AG08395 (cell line): ENCODE data around the gene CSPG4.
A peak's percentile ranks its signal among the peaks of the same experiment; 100 is the strongest.
"Not testable (repeated sequence)": the region's sequence is repeated elsewhere in the genome, so short reads cannot be mapped to it uniquely, and the experiment has no call there.

ENCODE experiments used
- DNase-seq: peaks from one replicate; pipeline ENCODE4 v3.0.0; 2012; ENCODE audit warnings: mixed read lengths, low spot score

Gene CSPG4

DNA sequence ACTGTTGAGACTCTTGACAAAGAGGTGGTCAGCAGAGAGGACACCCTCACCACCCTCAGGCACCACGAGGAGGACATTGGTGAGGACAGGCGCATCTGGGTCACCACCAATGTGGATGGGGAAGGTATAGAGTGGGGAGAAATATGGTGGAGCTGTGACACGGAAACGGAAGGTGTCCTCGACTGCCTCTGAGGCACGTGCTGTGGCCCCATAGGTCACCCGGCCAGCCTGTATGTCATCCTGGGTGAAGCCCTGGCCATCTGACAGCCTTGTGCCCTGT, 24.4 kb downstream of the CSPG4 start:
- DNase-seq = no peak

DNA sequence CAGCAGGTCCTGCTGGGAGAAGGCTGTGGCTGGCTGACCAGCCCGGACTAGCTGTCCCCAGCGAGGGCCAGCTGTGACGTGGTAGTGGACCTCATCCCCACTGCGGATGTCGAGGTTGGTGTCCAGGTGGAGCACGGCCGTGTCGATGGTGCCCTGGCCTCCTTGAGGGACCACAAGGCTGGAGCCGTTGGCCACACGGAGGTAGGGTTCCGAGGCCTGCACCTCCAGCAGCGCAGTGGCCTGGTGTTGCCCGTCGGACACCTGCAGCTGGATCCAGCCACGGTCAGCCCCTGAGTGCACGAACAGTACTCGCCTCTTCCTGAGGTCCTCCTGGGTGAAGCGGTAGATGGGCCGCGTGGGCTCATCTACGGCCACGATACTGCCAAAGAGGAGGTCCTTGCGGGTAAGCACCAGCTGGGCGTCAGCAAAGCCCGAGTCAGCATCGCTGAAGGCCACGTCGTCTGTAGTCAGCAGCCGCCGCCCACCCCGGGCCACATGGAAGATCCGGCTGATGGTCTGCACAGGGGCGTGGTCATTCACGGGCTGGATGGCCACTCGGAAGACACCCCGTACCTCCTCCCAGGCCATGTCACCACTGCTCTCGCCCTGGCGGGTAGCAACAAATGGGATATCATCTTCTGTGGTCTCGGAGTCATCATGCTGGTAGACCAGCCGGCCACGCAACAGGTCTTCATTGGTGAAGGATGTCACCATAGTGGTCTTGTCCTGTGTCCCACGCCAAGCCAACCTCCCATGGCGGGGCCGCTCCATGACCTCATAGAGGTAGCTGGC, 25.0 kb downstream of the CSPG4 start:
- DNase-seq = no peak

DNA sequence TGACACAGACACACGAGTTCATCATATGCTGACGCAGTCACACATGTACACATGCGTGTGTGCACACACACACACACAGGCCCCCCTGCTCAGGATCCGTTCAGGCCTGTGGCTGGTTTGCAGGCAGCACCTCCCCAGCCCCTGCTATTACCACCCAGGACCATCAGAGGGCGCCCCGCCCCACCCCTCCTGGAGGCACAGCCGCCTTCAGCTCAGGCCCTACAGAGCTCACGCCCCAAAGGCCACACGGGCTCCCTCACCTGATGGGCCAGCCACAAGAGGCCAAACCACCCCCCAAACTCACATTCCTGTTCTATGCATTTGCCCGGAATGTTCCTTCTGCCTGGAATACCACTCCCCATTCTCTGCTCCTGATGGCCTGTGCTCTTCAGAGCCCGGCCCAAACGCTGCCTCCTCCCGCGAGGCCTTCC, 26.4 kb downstream of the CSPG4 start:
- DNase-seq = peak; percentile 49

DNA sequence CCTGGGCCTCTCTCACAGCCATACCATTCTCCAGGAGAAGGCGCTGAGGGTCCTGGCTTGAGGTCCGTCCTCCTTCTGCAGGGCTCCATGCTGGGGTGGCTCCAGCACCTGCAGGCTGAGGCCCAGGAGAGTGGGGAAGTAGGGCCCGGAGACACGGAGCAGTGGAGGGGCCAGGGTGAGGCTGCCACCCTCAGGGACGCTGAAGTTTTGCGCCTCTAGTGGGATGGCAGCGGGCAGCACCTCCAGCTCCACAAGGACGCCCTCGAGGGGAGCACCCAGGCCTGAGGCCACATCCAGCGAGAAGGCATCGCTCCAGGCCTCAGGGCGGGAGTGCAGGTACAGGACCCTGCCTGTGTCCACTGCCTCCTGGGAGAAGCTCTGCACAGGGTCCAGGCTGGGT, 27.5 kb downstream of the CSPG4 start:
- DNase-seq = no peak

DNA sequence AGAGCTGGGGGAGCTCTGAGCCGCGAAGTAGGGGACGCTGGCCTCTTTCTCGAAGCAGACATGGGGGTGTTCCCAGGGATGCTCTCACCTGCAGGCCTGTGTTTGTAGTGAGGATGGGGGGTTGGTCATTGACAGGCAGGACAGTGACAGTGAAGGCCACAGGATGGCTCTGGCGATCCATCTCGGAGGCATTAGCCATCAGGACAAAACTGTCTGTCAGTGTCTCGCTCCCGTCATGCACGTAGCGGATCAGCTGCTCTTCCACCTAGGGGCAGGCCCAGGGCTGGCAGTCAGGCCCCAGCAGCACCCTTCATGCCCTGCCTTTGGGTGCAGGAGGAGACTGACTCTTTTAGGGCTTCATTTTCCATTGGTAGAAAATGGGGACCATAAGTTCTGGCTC, 28.0 kb downstream of the CSPG4 start:
- no peak for DNase-seq

DNA sequence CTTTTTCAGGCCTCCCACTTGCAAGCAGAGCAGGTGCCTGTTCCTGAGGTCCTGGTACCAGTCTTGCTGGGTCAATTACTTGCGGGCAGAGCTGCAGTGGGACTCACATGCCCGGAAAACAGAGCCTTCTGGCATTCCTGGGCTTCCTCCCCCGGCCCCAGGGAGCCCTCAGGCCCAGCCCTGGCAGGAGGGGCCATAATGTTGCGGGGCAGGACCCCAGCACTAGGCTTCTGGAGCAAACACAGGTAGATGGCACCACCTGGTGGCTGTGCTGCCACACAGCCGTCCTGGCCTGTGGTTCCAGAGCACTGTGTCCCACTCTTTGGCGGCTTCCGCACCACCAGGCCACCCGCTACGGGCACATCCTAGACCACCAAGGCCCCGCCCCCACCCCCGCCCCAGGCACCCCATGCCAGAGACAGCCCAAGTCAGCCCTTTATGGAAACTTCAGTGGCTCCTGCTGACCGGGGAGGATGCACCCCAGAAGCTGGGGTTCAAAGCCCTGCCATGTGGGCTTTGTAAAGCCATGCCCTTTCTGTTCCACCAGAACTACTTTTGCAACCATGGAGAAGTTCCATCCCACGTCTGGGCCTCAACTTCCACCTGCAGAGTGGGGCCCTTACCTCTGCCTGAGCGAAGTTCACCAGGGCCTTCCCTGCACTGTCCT, 28.9 kb downstream of the CSPG4 start:
- DNase-seq = peak; percentile 59

DNA sequence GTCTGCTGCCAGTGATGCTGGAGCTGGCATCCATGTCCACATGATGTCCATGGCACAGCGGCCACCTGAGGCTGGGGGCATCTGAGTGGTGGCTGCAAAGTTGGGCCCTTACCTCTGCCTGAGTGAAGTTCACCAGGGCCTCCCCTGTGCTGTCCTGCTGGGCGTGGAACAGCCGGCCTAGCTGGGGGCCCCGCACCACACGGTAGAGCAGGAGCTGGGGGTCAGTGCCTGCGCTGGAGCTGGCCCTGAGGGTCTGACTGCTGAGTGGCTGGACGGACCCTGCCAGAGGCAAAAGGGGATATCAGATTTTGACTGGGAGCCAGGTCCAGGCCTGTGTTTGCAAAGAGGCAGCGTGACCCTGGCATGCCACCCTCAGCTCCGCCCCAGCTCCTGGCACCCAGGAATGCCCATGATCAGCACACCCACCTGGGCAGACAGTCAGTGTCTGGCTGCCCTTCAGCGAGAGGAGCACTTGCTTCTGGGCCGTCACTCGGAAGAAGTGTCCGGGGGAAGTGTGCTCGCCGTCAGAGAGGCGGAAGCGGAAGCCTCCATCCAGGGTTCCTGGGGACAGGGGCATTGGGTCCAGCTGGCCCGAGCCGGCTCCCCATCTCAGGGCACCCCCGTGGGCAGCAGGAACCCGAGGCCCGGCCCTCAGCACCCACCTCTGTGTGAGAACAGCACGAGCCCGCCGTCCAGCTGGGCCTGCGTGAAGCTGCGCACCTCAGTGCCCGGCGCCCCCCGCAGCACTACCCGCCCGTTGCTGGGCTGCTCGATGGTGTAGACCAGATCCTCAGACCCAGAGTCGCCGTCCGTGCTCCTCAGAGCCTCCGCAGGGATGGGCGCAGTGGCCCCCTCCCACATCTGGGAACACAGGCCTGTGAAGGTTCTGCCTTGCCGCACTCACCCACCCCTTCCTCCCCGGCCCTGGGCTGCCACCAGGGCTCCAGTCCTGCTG, 30.2 kb downstream of the CSPG4 start:
- DNase-seq = no peak

DNA sequence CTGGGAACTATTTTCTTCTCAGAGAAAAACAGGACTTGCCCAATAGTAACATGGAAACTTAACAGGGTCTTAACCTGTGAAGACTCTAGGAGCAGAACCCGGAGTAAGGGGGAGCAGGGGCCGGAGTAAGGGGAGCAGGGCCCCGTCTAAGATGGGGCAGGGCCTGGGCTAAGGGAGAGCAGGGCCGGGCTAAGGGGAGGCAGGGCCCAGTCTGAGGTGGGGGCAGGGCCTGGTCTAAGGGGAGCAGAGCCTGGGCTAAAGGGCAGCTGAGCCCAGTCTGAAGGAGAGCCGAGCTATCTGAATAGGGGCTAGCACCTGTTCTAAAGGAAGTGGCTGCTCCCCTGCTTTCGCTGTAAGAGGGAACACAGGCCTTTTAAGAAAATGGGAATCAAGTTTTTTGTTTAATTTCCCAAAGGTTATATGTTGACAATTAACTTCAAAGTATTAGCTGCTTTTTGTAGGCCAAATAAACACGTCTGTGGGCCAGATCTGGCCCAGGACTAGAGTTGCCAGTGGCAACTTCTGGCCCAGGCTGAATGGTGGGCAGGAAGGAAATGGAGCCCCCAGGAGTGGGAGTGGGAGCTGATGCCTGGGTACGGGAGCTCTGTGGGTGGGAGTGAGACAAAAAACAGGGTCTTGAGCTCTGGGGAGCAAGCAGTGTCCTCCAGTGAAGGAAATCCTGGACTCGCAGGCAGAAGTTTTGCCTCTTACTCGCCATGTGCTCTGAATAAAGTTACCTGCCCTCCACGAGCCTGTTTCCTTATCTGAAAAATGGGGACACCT, 32.5 kb downstream of the CSPG4 start:
- DNase-seq = no peak

DNA sequence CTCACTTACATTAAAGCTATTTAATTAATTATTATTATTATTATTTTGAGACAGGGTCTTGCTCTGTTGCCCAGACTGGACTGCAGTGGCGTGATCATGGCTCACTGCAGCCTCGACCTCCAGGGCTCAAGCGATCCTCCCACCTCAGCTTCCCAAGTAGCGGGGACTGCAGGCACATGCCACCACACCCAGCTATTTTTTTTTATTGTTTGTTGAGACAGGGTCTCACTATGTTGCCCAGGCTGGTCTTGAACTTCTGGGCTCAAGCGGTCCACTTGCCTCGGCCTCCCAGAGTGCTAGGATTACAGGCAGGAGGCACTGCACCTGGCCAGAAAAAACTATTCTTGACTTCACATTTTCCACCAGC, 34.3 kb downstream of the CSPG4 start:
- not testable (repeated sequence) for DNase-seq

DNA sequence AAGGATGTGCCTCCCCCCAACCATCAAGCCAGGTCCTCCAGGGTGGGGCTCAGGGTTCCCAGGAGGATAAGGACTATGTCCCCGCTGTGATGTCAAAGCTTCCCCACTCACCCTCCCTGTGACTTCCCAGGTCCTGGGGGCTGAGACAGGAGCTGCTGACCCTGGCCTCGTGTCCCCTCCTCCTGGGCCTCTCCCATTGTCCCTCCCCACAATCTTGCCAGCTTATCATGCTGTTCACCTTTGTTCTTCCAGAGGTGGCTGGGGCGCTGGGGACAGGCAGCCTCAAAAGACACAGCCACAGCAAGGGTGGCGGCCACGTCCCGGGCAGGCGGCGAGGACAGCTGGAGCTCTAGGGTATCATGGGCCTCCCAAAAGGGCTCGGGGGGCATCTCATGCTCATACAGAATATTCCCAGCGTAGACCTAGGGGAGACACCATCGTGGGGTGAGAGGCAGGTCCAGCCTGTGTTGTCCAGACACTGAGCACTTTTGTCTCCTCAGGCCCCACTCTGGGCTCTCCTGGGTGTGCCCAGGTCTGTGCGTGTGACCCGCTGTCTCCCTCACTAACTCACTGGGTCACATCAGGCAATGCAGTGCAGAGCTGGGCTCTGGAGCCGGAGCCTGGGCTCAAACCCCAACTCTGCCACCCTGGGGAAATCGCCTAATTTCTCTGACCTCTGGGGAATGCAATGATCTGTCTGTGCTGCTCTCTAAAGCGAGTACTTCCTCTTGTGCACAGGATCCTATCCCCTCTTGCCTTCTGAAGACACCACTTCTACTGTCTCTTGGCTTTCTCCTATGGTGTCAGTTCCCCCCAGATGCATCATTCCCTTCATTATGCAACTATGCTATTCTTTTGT, 35.0 kb downstream of the CSPG4 start:
- DNase-seq = no peak

DNA sequence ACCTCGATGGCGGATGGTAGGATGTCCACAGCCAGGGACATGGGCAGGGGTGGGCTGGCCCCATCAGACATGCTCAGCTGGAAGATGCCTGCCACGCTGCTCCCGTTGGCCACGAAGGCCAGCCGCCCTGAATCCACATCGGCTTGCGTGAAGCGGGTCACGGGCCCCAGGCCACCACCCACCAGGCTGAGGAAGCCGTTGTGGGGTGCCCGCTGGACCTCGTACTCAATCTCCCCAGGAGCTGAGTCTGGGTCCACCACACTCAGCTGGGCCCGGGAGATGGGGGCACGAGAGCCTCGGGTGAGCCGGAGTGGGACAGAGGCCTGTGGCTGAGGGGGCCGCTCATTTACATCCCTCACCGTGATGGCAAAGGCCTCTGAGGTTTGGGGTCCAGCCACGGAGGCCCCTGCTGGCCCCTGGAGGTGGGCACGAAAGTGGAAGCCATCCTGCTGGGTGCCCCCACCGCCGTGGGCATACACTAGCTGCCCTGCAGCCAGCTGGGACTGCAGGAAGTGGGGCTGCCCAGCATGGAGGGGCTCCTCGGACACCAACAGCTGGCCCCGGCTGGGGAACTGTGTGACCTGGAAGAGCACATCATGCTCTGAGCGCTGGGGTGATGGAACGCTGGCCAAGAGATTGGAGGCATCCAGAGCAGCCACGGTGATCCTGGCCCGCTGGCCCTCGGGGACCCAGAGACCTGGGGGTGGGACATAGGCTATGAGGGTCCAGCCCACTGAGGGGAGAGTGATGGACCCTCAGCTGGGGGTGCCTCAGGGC, 35.8 kb downstream of the CSPG4 start:
- no peak for DNase-seq

DNA sequence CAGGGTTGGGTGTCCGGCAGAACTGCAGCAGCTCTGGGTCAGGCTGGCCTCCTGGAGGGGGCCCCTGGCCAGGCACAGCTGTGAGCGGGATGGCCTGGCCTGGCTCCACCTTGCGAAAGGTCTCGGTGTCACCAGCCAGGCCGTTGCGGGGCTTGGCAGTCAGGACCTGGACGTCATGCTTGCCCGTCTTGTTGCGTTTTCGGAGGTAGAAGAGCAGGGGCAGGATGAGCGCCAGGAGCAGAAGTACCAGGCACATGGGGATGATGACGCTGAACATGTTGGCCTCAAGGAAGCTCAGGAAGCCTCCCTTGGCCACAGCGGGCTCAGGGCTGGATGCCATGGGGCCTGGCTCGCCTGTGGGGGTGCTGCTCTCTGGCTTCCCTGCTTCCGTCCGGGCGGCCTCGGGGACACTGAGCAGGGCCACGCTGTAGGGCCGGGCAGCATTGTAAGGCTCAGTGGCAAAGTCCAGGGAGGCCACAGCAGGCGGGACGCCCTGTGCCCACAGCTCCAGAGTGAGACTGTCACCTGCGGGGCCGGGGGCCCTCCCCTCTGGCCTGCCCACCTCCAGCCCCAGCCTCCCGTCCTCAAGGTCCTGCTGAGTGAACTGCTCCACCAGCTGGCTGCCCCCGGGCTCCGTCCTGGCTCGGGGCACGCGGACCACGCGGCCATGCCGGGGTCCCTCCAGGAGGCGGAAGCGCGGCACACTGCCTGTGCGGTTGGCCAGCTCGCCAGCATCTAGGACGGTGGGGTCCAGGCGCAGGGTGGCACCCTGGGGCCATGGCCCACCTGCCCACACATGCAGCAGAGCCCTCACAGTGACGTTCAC, 36.9 kb downstream of the CSPG4 start:
- DNase-seq = no peak

DNA sequence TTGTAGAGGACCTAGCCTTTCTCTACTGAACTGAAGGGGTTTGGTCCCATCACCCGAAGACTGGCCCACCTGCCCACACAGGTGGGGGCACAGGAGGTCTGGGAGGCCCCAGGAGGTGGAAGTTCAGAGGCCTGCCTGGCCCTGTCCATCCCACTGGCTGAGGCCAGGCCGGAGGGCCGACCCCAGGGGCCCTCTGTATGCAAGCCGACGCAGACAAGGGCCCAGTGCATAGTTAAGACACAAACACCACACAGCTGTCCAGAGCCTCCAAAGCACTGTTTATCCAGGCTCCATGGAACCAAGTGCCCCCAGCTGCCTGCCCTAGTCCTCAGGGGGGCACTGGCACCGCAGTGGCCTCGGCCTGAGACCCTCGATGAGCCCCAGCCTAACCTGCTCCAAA, 38.3 kb downstream of the CSPG4 start:
- DNase-seq = no peak

DNA sequence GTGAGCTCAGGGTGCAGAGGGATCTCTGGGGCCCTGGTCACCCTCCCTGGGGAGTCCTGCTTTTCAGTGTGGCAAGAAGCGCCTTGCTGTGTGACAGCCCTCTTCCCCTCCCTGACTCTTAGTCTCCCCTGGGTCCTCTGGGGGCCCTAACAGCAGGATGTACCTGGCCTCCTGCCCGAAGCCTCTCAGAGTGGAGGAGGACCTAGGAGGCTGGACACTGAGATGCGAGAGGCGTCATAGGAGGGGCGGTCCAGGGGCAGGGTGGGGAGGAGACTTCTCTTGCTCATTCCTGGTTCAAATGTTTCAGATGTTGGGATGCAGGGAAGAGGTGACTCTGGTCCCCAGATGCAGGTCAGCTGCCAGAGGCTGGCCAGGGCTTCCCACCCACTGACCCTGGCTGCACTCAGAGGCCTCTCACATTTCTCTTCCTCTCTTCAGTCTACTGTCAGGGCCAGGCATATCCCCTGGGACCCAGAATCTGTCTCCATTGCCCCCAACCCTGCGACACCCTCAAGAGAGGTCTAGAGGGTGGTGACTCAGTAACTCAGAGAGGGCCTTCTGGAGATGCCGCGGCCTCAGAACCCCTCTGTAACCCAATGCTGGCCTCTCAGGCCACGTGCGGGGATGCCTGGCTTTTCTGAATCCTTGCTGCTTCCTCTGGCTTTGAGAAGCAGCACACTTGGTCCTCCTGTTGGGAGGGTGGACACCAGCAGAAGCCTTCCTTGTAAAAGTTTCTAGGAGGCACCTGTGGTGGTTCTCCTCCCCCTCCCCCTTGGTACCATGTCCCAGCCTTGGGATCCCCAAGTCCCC, 39.0 kb downstream of the CSPG4 start:
- peak; percentile 88 for DNase-seq

DNA sequence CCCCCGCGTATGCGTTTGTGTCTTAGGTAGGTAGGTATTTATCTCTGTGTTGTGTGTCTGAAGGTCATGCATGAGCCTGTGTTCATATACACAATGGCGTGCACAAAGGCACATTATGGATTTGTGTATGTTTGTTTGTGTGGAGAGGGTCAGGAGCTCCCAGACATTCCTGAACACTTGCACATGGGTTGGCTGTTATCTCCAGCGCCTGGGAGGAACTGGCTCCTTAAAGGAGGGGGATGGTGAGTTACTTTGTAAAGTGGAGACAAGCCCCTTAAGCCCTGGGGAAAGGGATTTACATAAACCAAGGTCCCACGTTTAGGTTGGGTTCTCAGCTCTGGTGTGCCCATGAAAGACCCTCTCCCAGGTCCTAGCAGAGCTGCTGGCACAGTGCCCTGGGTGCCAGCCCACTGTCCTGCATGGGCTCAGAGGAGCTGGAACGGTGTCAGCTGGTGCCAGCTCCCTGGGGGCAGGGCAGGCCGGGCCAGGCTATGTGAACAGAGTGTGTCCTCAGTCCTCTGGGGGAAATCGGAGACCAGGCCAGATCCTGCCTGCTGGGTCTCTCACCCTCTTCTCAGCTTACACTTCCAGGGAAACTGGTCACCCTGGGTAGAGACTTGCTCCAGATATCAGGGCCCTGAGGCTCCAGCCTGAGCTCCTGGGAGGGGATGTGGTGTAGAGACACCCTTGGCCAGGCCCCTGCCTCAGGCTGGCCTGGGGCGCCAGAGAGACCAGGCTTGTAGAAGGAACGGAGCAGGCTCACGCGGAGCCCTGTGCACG, 39.8 kb downstream of the CSPG4 start:
- DNase-seq = peak; percentile 46

DNA sequence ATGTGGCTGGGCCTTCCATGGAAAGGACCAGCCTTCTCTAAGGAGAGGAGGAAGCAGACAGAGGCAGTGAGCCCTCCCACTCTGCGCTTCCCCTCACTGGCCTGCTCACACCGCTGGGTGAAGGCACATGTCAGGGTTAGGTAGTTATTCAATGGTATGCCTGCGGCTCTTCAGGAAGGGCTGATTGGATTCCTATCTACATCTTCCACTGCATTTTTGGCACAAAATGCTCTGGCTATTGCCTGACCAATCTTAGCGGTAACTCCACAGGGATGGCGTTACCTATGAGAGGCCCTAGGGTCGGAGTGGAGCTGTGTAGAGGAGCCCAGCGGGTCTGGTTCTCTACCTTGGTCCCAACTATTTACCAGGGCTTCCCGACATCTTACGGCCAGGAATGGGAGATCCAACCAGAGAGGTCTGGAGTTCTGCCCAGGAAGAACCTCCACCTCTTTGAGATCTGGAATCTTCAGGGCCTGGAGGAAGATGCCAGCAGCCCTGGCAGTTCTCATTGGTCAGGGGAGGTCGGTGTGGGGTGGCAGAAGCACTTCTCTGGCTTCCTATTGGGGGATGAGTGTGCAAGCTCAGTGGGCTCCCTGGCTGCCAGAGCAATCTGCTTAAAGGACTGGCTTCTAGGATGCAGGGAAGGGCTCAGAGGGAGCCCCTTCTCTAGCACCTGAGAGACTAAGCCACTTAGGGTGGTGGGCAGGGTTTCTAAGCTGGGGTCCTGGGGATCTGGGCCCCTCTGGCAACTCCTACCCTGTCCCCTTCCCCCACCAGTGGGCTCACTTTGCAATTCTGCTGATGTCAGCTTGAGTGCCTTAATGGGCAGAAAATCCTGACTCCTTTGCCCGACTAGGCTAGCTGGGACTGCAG, 40.7 kb downstream of the CSPG4 start:
- peak; percentile 42 for DNase-seq

DNA sequence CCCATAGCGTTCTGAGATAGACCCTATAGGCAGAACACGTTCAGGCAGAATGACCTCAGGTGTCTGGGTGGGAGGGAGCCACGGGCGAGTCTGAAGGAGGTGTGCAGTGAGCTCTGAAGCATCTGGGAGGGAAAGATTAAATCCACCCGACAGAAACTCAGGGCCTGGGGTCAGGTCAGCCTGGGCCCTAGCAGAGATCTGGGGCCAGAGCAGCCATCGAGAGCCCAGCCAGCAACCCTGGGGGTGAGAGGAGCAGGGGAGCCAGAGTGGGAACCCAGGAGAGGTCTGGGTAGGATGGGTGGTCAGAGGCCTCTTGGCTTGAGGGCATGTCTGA, 42.8 kb downstream of the CSPG4 start:
- no peak for DNase-seq
